ENCODE data around the gene RAB11FIP4.

Gene RAB11FIP4

GRCh38 chr17:31549525-31550388, 158.3 kb downstream of the RAB11FIP4 start:
- Histone ChIP-seq H3K4me3 (peak overlapping the region; percentile 90), H3K27ac (peak overlapping the region; percentile 85 to 87)
- no peak for TF ChIP-seq CTCF (IDR thresholded peaks at IDR 0.05)
- DNase-seq (ENCODE audit: low spot score): peak; percentile 97

GRCh38 chr17:31550389-31551056, 159.0 kb downstream of the RAB11FIP4 start:
- peak overlapping the region; percentile 85 to 87 for H3K27ac ChIP-seq

GRCh38 chr17:31552568-31552967, 161.1 kb downstream of the RAB11FIP4 start:
- no peak overlapping the region for H3K4me3 ChIP-seq
- no peak for DNase-seq (ENCODE audit: low spot score)
- H3K27ac ChIP-seq: no peak overlapping the region
- no peak for TF ChIP-seq CTCF (IDR thresholded peaks at IDR 0.05)

More at GRCh38 chr17:31550389-31551056, 159.0 kb downstream of the RAB11FIP4 start:
- TF ChIP-seq CTCF (IDR thresholded peaks at IDR 0.05): no peak
- H3K4me3 ChIP-seq: peak overlapping the region; percentile 90
- DNase-seq (ENCODE audit: low spot score): no peak

- Histone ChIP-seq H3K4me3 (no peak overlapping the region), H3K27ac (no peak overlapping the region)
- TF ChIP-seq CTCF (IDR thresholded peaks at IDR 0.05): no peak
- no peak for DNase-seq (ENCODE audit: low spot score)
These were observed 162.0 kb downstream of the RAB11FIP4 start for GRCh38 chr17:31553506-31553905.

GRCh38 chr17:31554930-31555329, 163.5 kb downstream of the RAB11FIP4 start:
- H3K27ac ChIP-seq: no peak overlapping the region
- TF ChIP-seq CTCF (IDR thresholded peaks at IDR 0.05): no peak
- H3K4me3 ChIP-seq: no peak overlapping the region
- no peak for DNase-seq (ENCODE audit: low spot score)

GRCh38 chr17:31556969-31557645, 165.6 kb downstream of the RAB11FIP4 start:
- no peak overlapping the region for H3K27ac ChIP-seq
- no peak for DNase-seq (ENCODE audit: low spot score)
- no peak for TF ChIP-seq CTCF (IDR thresholded peaks at IDR 0.05)
- no peak overlapping the region for H3K4me3 ChIP-seq

Measured in coronary artery (tissue), 2 donors.